K562 (cell line): Measurements from ENCODE around the gene PILRA. TPM values are rescaled to one million over a fixed set of nuclear protein-coding genes. Genes with fewer than 3 reads are reported as not detected.

ENCODE experiments used
- ATAC-seq: fragments of 200-7000 bp; cut with Tn5 transposase; 3 replicates; pipeline ENCODE4 v1.9.1; 2020; ENCODE audit warnings: moderate library complexity
- BruUV-seq: library from RNA; stranded (reverse); fragments of 400-500 nt; replicated peaks from 2 replicates; lab custom pipeline; 2021; lab: Mats Ljungman, UMichigan
- CTCF ChIA-PET: fragments of 300-600 bp; formaldehyde crosslinking; extraction: SDS; loops from one replicate; lab custom pipeline; 2021; ENCODE audit warnings: low intra/inter-chr PET ratio; lab: Yijun Ruan, JAX
- POLR2A ChIA-PET: fragments of 300-600, 350-650 bp; sonication (Branson Sonifier 250); formaldehyde crosslinking; extraction: SDS; loops from one replicate; lab custom pipeline; 2021; ENCODE audit warnings: antibody characterized with exemption, inconsistent platforms; lab: Yijun Ruan, JAX
- DNase-seq, 4 experiments: peaks; one replicate each; pipeline versions ENCODE4 v3.0.0 to v3.0.0-alpha.2; 2011 to 2018; ENCODE audit warnings: low spot score in 3 of 4, mixed read lengths in 3 of 4; ENCODE audit errors: extremely low read depth in 1 of 4
- FAIRE-seq: peaks from 2 replicates; lab custom pipeline; 2011; peaks lifted over from hg19 to GRCh38; lab: Jason Lieb, UNC
- H2AFZ ChIP-seq: 2 replicates; pipeline ENCODE4 v1.6.0; 2011; ENCODE audit warnings: low read depth, low read length, control low read depth, inconsistent platforms
- H3K27ac ChIP-seq: fragments of 200-600 bp; 3 replicates; pipeline ENCODE4 v1.8.0; 2011; ENCODE audit warnings: low read depth, mild to moderate bottlenecking, control low read depth, inconsistent platforms, low read length, moderate library complexity, mixed read lengths; ENCODE audit errors: extremely low read depth
- H3K27me3 ChIP-seq, 2 experiments: fragments of 300-600 bp in 1 of 2; 2 replicates in 1 of 2; 3 replicates in 1 of 2; pipeline versions ENCODE4 v1.6.0 to v1.8.0; 2011; ENCODE audit warnings: inconsistent platforms in 2 of 2, low read length in 2 of 2, mild to moderate bottlenecking in 1 of 2, mixed read lengths in 1 of 2, moderate library complexity in 1 of 2; ENCODE audit not compliant: control insufficient read depth in 2 of 2, insufficient read depth in 2 of 2
- H3K36me3 ChIP-seq: fragments of 300-600 bp; 3 replicates; pipeline ENCODE4 v1.8.0; 2011; ENCODE audit warnings: mild to moderate bottlenecking, low read length, inconsistent platforms; ENCODE audit not compliant: control insufficient read depth, insufficient read depth
- H3K4me1 ChIP-seq, 2 experiments: fragments of 200-600 bp in 1 of 2; replicated peaks in 1 of 2; 2 replicates in 1 of 2; 3 replicates in 1 of 2; pipeline versions ENCODE4 v1.5.1 to v1.8.0; 2011; ENCODE audit warnings: inconsistent platforms in 2 of 2, low read length in 2 of 2, mild to moderate bottlenecking in 1 of 2, mixed read lengths in 1 of 2, moderate library complexity in 1 of 2; ENCODE audit not compliant: control insufficient read depth in 2 of 2, insufficient read depth in 2 of 2
- H3K4me2 ChIP-seq: 2 replicates; pipeline ENCODE4 v1.6.1; 2011; ENCODE audit warnings: low read length, control low read depth, inconsistent platforms, mixed read lengths; ENCODE audit not compliant: insufficient read depth
- H3K4me3 ChIP-seq: fragments of 200-600 bp; sonication (generic), shearing (Covaris generic); 2 replicates; pipeline ENCODE4 v1.5.1; 2016; ENCODE audit warnings: control low read depth, inconsistent platforms
- H3K79me2 ChIP-seq: fragments of 200-600 bp; 3 replicates; pipeline ENCODE4 v1.8.0; 2011; ENCODE audit warnings: low read length, inconsistent platforms; ENCODE audit not compliant: control insufficient read depth, insufficient read depth
- H3K9ac ChIP-seq, 2 experiments: 2 replicates each; pipeline versions ENCODE4 v1.6.0 to v1.6.1; 2011; ENCODE audit warnings: low read depth in 2 of 2, low read length in 2 of 2, control low read depth in 1 of 2, inconsistent platforms in 1 of 2, mild to moderate bottlenecking in 1 of 2, mixed read lengths in 1 of 2; ENCODE audit not compliant: insufficient read depth in 1 of 2
- H3K9me1 ChIP-seq: one replicate; pipeline ENCODE4 v1.6.0; 2011; ENCODE audit warnings: inconsistent platforms, mild to moderate bottlenecking, low read length, moderate library complexity; ENCODE audit not compliant: control insufficient read depth, insufficient read depth
- H3K9me3 ChIP-seq: replicated peaks from 2 replicates; pipeline ENCODE4 v1.5.1; 2011; ENCODE audit warnings: low read depth, low read length, inconsistent platforms; ENCODE audit not compliant: control insufficient read depth, insufficient read depth
- H4K20me1 ChIP-seq: replicated peaks from 2 replicates; pipeline ENCODE4 v1.6.1; 2011; ENCODE audit warnings: low read length, inconsistent platforms, mixed read lengths; ENCODE audit not compliant: control insufficient read depth, insufficient read depth
- CREB3 ChIP-seq: fragments of 450-650 bp; conservative IDR thresholded peaks from 2 replicates; pipeline ENCODE4 v1.6.1; 2016; ENCODE audit warnings: missing genetic modification characterization, low read depth, mild to moderate bottlenecking, missing compliant biosample characterization, moderate library complexity
- DDX20 ChIP-seq: fragments of 450-650 bp; IDR thresholded peaks from 2 replicates; pipeline ENCODE4 v1.6.1; 2016; ENCODE audit warnings: missing genetic modification characterization, low read depth, mild to moderate bottlenecking, missing compliant biosample characterization, moderate library complexity
- FUS ChIP-seq: fragments of 200-400 bp; formaldehyde crosslinking; optimal IDR thresholded peaks from 2 replicates; pipeline ENCODE3; 2017; ENCODE audit warnings: low read depth, low read length
- HNRNPK ChIP-seq: fragments of 200-400 bp; formaldehyde crosslinking; IDR thresholded peaks from one replicate; pipeline ENCODE4 v1.6.1; 2018; ENCODE audit warnings: mild to moderate bottlenecking, low read depth, low read length; ENCODE audit not compliant: poor library complexity, severe bottlenecking
- MAFK ChIP-seq: IDR thresholded peaks from 2 replicates; pipeline ENCODE4 v1.6.1; 2011; ENCODE audit warnings: low read length, improper control_type of control experiment
- NELFE ChIP-seq: IDR thresholded peaks from 2 replicates; pipeline ENCODE4 v1.6.1; 2011; ENCODE audit warnings: mild to moderate bottlenecking; ENCODE audit not compliant: insufficient read depth, insufficient read length
- POLR2A ChIP-seq: fragments of 450-650 bp; conservative IDR thresholded peaks from 2 replicates; pipeline ENCODE4 v1.6.1; 2016
- RNF2 ChIP-seq: sonication (generic); IDR thresholded peaks from 2 replicates; pipeline ENCODE4 v1.6.1; 2016
- SREBF2 ChIP-seq: sonication (generic); formaldehyde crosslinking; IDR thresholded peaks from 2 replicates; pipeline ENCODE4 v1.4.0; 2020; ENCODE audit warnings: mild to moderate bottlenecking, missing genetic modification reagents
- TAF9B ChIP-seq: fragments of 450-650 bp; IDR thresholded peaks from 2 replicates; pipeline ENCODE4 v1.6.1; 2018; ENCODE audit warnings: mild to moderate bottlenecking; ENCODE audit not compliant: partially characterized antibody
- ZNF407 ChIP-seq: fragments of 450-650 bp; IDR thresholded peaks from 2 replicates; pipeline ENCODE4 v1.6.1; 2016; ENCODE audit warnings: low read depth
- ZNF41 ChIP-seq: fragments of 250-450 bp; sonication (Bioruptor Pico); conservative IDR thresholded peaks from 2 replicates; pipeline ENCODE4 v1.4.0; 2020; ENCODE audit warnings: mild to moderate bottlenecking
- ZNF551 ChIP-seq: fragments of 250-450 bp; sonication (Bioruptor Pico); IDR thresholded peaks from 2 replicates; pipeline ENCODE4 v1.5.0; 2021; ENCODE audit warnings: mild to moderate bottlenecking, moderate library complexity
- whole genome bisulfite sequencing: fragments of 100-300 bp; shearing (Covaris generic); methylation state at CpG from one replicate; pipeline ENCODE4 v1.1.6; 2016; ENCODE audit warnings: low coverage, mixed read lengths; ENCODE audit not compliant: insufficient coverage; ENCODE audit errors: missing lambda C conversion rate; 5-methylcytosine and 5-hydroxymethylcytosine counted together
- in situ Hi-C: fragments of 300-500 bp; cut with MboI; formaldehyde crosslinking; loops from 4 replicates; pipeline ENCODE4 v1.15.0; 2018; ENCODE audit warnings: inconsistent platforms, mixed read lengths
- intact Hi-C: fragments of 100-400 bp; cut with micrococcal nuclease; formaldehyde crosslinking; loops from 2 replicates; pipeline ENCODE4 v1.14.2; 2022
- polyA plus RNA-seq, 8 experiments: library from polyadenylated mRNA; depleted of rRNA in 4 of 8; stranded (reverse) in 5 of 8; unstranded in 3 of 8; fragments of >200 nt; fragmentation: Nextera tagmentation in 2 of 8; fragmentation: Illumina TruSeq in 1 of 8; extraction: Ambion mirVana in 2 of 8; extraction: Trizol in 1 of 8; gene quantifications; 2 replicates each; pipeline versions ENCODE4 v1.2.1 to v1.2.3, GENCODE V29; 2011 to 2014; ENCODE audit warnings: inconsistent platforms in 1 of 8, missing spikeins in 1 of 8
- total RNA-seq, 7 experiments: library from RNA; depleted of rRNA in 6 of 7; stranded (reverse); fragments of >200 nt in 6 of 7; fragmentation: Illumina TruSeq in 2 of 7; extraction: Trizol in 2 of 7; gene quantifications; 2 replicates each; pipeline versions ENCODE4 v1.2.1 to v1.2.3, GENCODE V29; 2011 to 2021; ENCODE audit warnings: low replicate concordance in 1 of 7

Gene PILRA
- total and polyA plus RNA-seq, 9 of the 15 experiments (the other 6 are each of a cell fraction or from before 2014, with no cell fraction given) = 0.13 to 1.8 (median 0.62) TPM

GRCh38 chr7:100374601-100375000, 1.3 kb downstream of the PILRA start:
- no peak overlapping the region for H3K4me3 ChIP-seq
- no TSS peak for BruUV-seq

More at GRCh38 chr7:100374601-100375000, 1.3 kb downstream of the PILRA start:
- FAIRE-seq = no peak
- TF ChIP-seq POLR2A = no peak
- no peak for TF ChIP-seq RNF2
- no peak for TF ChIP-seq CREB3 (tag)
- TF ChIP-seq NELFE = no peak
- TF ChIP-seq MAFK = no peak
- TF ChIP-seq FUS = no peak
- TF ChIP-seq HNRNPK = no peak
- no peak for TF ChIP-seq ZNF407
- TF ChIP-seq ZNF551 (CRISPR knock-in tag) = no peak
- no peak for TF ChIP-seq DDX20
- no peak for TF ChIP-seq TAF9B
- TF ChIP-seq SREBF2 = no peak
- no peak for TF ChIP-seq ZNF41 (CRISPR knock-in tag)
- peak overlapping the region in 1 of 2 experiments; percentile 70; a peak in 2 of 4 replicates for H3K9ac ChIP-seq
- no peaks in the 10 kb centered on the region for H3K9me3 ChIP-seq
- peak in 1 of 4 experiments; percentile 22 for DNase-seq
- ChIA-PET CTCF (no interaction called here), POLR2A (interaction anchor here (1.2 to 1.5 kb wide), 3 partner anchors 17 to 55 kb away, joined by 3 to 5 read pairs (median 5); partner anchors contain the start of gene MEPCE)
- 57% methylated on average over 5 of the region's 5 CpGs for WGBS
- in situ Hi-C loops = no loop called here
- H2AFZ ChIP-seq = no peak overlapping the region; the same call in 1 of the 2 replicates
- no peaks in the 10 kb centered on the region for H3K36me3 ChIP-seq
- no peaks in the 10 kb centered on the region for H3K9me1 ChIP-seq
- ATAC-seq = no peak
- intact Hi-C loops = loop anchor here (5.0 kb wide), 1 partner anchor 33 kb away; no protein-coding TSS in a partner anchor
- H3K27ac ChIP-seq = no peak overlapping the region
- H3K27me3 ChIP-seq = no peaks in the 10 kb centered on the region
- no peak overlapping the region for H3K4me2 ChIP-seq
- H3K79me2 ChIP-seq = no peaks in the 10 kb centered on the region
- H3K4me1 ChIP-seq = peaks cover 4 to 38% of the 10 kb centered on the region in 2 experiments; a peak in 4 of 5 replicates
- H4K20me1 ChIP-seq = no peaks in the 10 kb centered on the region
